Right lobe of liver (tissue), 4 donors: Measurements from ENCODE around the gene KRT23.

Source experiments
- CTCF ChIP-seq, 4 donors: fragments of 200-600 bp in 3 of 4; fragments of 450-650 bp in 1 of 4; IDR thresholded peaks; one replicate each; pipeline versions ENCODE4 v1.5.1 to v1.8.0; 2016 to 2022; ENCODE audit warnings: antibody characterized with exemption in 4 of 4, mild to moderate bottlenecking in 2 of 4
- POLR2A ChIP-seq: fragments of 450-650 bp; IDR thresholded peaks from one replicate; pipeline ENCODE4 v1.6.1; 2017; ENCODE audit warnings: antibody characterized with exemption, mild to moderate bottlenecking
- donor health status: DM: no; HTN: no; CAD: no.
- donor health status: DM: no; HTN: no; CAD: no.
- donor health status: DM: no; HTN: yes; CAD: no.

GRCh38 chr17:40873255-40873654, 64.2 kb downstream of the KRT23 start:
- TF ChIP-seq CTCF (IDR thresholded peaks at IDR 0.05) (no peak), POLR2A (no peak)
